DND-41 (cell line): Measurements from ENCODE around the gene FRA10AC1.

Experiments used
- ATAC-seq: fragments of 200-7000 bp; cut with Tn5 transposase; 3 replicates; pipeline ENCODE4 v1.9.1; 2021; ENCODE audit warnings: low read depth; ENCODE audit not compliant: insufficient read depth
- DNase-seq: peaks from one replicate; pipeline ENCODE4 v3.0.0-alpha.2; 2020
- H2AFZ ChIP-seq: 2 replicates; pipeline ENCODE4 v1.6.0; 2012; ENCODE audit warnings: low read depth, low read length
- H3K27ac ChIP-seq: 2 replicates; pipeline ENCODE4 v1.5.1; 2012; ENCODE audit warnings: low read length, inconsistent platforms
- H3K27me3 ChIP-seq: fragments of 200-600 bp; sonication (generic); 2 replicates; pipeline ENCODE4 v1.6.0; 2012; ENCODE audit warnings: low read length, mild to moderate bottlenecking, inconsistent platforms; ENCODE audit not compliant: insufficient read depth, poor library complexity
- H3K36me3 ChIP-seq: 2 replicates; pipeline ENCODE4 v1.5.1; 2012; ENCODE audit warnings: low read length, inconsistent platforms; ENCODE audit not compliant: insufficient read depth
- H3K4me1 ChIP-seq: 2 replicates; pipeline ENCODE4 v1.5.1; 2012; ENCODE audit warnings: mild to moderate bottlenecking, low read length; ENCODE audit not compliant: insufficient read depth
- H3K4me2 ChIP-seq: 2 replicates; pipeline ENCODE4 v1.6.0; 2012; ENCODE audit warnings: mild to moderate bottlenecking, moderate library complexity, low read length, inconsistent platforms; ENCODE audit not compliant: insufficient read depth
- H3K4me3 ChIP-seq, 2 experiments: fragments of 200-600 bp in 1 of 2; shearing (Covaris generic) in 1 of 2; 2 replicates each; pipeline ENCODE4 v1.5.1; 2012 to 2016; ENCODE audit warnings: inconsistent platforms in 2 of 2, low read length in 2 of 2, mild to moderate bottlenecking in 2 of 2, low read depth in 1 of 2, moderate library complexity in 1 of 2
- H3K79me2 ChIP-seq: 2 replicates; pipeline ENCODE4 v1.6.0; 2012; ENCODE audit warnings: low read length, inconsistent platforms; ENCODE audit not compliant: insufficient read depth
- H3K9ac ChIP-seq: 2 replicates; pipeline ENCODE4 v1.6.0; 2012; ENCODE audit warnings: low read depth, mild to moderate bottlenecking, inconsistent platforms, low read length, moderate library complexity
- H3K9me3 ChIP-seq: 2 replicates; pipeline ENCODE4 v1.5.1; 2012; ENCODE audit warnings: low read length, moderate library complexity, mild to moderate bottlenecking, inconsistent platforms; ENCODE audit not compliant: insufficient read depth, severe bottlenecking
- H4K20me1 ChIP-seq: 2 replicates; pipeline ENCODE4 v1.6.0; 2012; ENCODE audit warnings: low read length; ENCODE audit not compliant: insufficient read depth
- EZH2 ChIP-seq: IDR thresholded peaks from 3 replicates; pipeline ENCODE4 v1.6.1; 2012; ENCODE audit warnings: borderline replicate concordance, low read depth, mild to moderate bottlenecking, moderate library complexity, low read length, inconsistent platforms; ENCODE audit not compliant: severe bottlenecking
- TF ChIP-seq, protein P1 (sequence below): IDR thresholded peaks from 2 replicates; pipeline ENCODE4 v1.5.1; 2012; ENCODE audit warnings: borderline replicate concordance, low read length, moderate library complexity, mild to moderate bottlenecking; ENCODE audit not compliant: poor library complexity, severe bottlenecking; ENCODE audit errors: extremely low read depth

FRA10AC1 gene

DNA sequence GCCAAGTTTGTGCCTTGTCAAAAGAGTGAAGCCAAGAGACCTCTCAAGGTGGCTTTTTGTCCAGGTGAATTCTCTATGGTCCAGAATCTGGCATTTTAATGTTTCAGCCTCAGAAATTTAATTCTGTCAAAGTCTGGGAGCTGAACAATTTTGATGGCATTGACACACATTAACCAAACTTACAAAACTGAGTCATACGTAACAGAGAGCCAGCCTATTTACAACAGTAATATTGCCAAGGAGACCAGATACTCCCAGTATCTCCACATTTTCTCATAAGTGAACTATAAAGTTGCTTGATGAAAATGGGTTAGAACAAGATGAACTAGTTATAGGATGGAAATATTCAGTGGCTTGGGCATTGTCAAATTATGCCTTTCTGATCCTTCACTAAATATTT lies 46.2 kb downstream of the FRA10AC1 start:
- Histone ChIP-seq H3K9ac (no peak overlapping the region), H3K9me3 (no peaks in the 10 kb centered on the region), H4K20me1 (no peaks in the 10 kb centered on the region), H3K27me3 (no peaks in the 10 kb centered on the region), H3K27ac (no peak overlapping the region), H3K36me3 (no peaks in the 10 kb centered on the region), H3K79me2 (no peaks in the 10 kb centered on the region), H2AFZ (no peak overlapping the region), H3K4me3 (no peak overlapping the region), H3K4me2 (no peak overlapping the region), H3K4me1 (no peaks in the 10 kb centered on the region)
- DNase-seq (no peak), ATAC-seq (no peak)
- TF ChIP-seq, protein P1, sequence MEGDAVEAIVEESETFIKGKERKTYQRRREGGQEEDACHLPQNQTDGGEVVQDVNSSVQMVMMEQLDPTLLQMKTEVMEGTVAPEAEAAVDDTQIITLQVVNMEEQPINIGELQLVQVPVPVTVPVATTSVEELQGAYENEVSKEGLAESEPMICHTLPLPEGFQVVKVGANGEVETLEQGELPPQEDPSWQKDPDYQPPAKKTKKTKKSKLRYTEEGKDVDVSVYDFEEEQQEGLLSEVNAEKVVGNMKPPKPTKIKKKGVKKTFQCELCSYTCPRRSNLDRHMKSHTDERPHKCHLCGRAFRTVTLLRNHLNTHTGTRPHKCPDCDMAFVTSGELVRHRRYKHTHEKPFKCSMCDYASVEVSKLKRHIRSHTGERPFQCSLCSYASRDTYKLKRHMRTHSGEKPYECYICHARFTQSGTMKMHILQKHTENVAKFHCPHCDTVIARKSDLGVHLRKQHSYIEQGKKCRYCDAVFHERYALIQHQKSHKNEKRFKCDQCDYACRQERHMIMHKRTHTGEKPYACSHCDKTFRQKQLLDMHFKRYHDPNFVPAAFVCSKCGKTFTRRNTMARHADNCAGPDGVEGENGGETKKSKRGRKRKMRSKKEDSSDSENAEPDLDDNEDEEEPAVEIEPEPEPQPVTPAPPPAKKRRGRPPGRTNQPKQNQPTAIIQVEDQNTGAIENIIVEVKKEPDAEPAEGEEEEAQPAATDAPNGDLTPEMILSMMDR = no peak
- no peak for TF ChIP-seq EZH2

DNA sequence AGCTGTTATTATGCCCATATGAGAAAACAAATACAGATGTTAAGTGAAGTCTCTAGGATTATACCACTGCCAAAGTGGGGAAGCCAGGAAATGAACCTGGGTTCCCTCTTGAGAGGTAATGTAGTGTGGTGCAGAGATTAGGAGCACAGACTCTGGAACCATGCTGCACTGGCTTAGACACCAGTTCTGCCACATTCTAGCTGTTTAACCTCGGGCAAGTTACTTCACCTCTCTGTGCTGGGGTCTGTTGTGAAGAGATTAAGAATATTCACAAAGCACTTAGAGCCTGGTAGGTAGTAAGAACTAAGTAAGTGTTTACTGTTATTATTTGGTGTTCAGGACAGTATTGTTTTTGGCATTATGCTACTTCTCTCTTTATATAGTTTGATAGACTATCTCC lies 48.2 kb downstream of the FRA10AC1 start:
- H3K4me2 ChIP-seq = no peak overlapping the region
- TF ChIP-seq EZH2 = no peak
- TF ChIP-seq, protein P1 = no peak
- H3K4me3 ChIP-seq = no peak overlapping the region
- ATAC-seq = no peak
- no peaks in the 10 kb centered on the region for H3K4me1 ChIP-seq
- H3K36me3 ChIP-seq = no peaks in the 10 kb centered on the region
- no peaks in the 10 kb centered on the region for H3K27me3 ChIP-seq
- H3K27ac ChIP-seq = no peak overlapping the region
- no peaks in the 10 kb centered on the region for H3K9me3 ChIP-seq
- DNase-seq = no peak
- no peaks in the 10 kb centered on the region for H3K79me2 ChIP-seq
- no peaks in the 10 kb centered on the region for H4K20me1 ChIP-seq
- no peak overlapping the region for H3K9ac ChIP-seq
- H2AFZ ChIP-seq = no peak overlapping the region

DNA sequence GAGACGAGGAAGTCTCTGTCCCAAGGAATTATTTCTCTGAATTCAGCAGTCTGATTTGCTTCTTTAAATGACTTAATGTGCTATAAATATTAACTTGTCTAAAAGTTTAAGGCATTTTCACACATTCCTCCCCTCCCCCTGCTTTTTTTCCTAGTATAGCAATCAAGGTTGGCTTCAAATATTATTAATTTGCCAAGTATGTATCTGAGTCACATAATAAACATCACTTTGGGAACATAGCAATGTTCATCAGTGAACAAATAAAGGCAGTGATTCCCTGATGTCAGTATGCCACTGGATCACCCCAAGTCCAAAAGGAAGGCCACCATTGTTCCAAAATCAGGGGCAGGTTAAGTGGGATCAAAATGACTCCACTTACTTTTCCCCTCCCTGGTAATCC lies 49.5 kb downstream of the FRA10AC1 start:
- no peak for TF ChIP-seq EZH2
- TF ChIP-seq, protein P1 = no peak
- H3K27me3 ChIP-seq = no peaks in the 10 kb centered on the region
- H2AFZ ChIP-seq = no peak overlapping the region
- H3K4me3 ChIP-seq = no peak overlapping the region
- H3K79me2 ChIP-seq = no peaks in the 10 kb centered on the region
- H3K27ac ChIP-seq = no peak overlapping the region
- no peak for DNase-seq
- H3K9me3 ChIP-seq = no peaks in the 10 kb centered on the region
- H4K20me1 ChIP-seq = no peaks in the 10 kb centered on the region
- no peak for ATAC-seq
- no peaks in the 10 kb centered on the region for H3K36me3 ChIP-seq
- no peak overlapping the region for H3K4me2 ChIP-seq
- H3K9ac ChIP-seq = no peak overlapping the region
- H3K4me1 ChIP-seq = no peaks in the 10 kb centered on the region

DNA sequence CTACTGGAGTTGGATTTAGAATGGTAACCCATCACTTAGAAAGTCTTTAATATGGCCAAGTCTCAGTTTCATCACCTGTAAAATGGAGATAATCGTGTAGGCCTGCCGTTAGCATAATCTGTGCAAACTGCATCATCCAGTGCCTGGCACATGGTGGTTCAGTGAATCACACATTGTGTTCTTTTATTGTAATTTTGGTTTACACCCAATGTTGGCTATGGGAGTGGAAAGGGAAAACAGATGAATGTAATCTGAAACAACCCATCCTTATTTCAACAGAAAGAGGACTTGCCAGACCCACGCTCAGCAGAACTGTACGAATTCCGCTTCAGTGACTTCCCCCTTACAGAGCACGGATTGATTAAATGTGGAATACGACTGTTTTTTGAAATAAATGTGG lies 62.6 kb downstream of the FRA10AC1 start:
- Histone ChIP-seq H2AFZ (no peak overlapping the region), H3K27ac (no peak overlapping the region), H3K4me1 (no peaks in the 10 kb centered on the region), H3K27me3 (peaks cover 10% of the 10 kb centered on the region), H3K9ac (no peak overlapping the region), H3K79me2 (no peaks in the 10 kb centered on the region), H3K36me3 (no peaks in the 10 kb centered on the region), H3K4me3 (no peak overlapping the region), H3K4me2 (no peak overlapping the region), H3K9me3 (no peaks in the 10 kb centered on the region), H4K20me1 (no peaks in the 10 kb centered on the region)
- DNase-seq = no peak
- no peak for TF ChIP-seq EZH2
- TF ChIP-seq, protein P1 = no peak
- no peak for ATAC-seq
